ENCODE measurements around the gene MIA.

- TF ChIP-seq, protein P1, sequence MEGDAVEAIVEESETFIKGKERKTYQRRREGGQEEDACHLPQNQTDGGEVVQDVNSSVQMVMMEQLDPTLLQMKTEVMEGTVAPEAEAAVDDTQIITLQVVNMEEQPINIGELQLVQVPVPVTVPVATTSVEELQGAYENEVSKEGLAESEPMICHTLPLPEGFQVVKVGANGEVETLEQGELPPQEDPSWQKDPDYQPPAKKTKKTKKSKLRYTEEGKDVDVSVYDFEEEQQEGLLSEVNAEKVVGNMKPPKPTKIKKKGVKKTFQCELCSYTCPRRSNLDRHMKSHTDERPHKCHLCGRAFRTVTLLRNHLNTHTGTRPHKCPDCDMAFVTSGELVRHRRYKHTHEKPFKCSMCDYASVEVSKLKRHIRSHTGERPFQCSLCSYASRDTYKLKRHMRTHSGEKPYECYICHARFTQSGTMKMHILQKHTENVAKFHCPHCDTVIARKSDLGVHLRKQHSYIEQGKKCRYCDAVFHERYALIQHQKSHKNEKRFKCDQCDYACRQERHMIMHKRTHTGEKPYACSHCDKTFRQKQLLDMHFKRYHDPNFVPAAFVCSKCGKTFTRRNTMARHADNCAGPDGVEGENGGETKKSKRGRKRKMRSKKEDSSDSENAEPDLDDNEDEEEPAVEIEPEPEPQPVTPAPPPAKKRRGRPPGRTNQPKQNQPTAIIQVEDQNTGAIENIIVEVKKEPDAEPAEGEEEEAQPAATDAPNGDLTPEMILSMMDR (IDR thresholded peaks at IDR 0.05): no peak
- TF ChIP-seq EZH2 (IDR thresholded peaks at IDR 0.05): no peak
Observed at GRCh38 chr19:40781140-40781539, 5.8 kb downstream of the MIA start.

All from neural progenitor cell (in vitro differentiated cells).